Measurements from ENCODE around the gene SH2D3C. TPM values are rescaled to one million over a fixed set of nuclear protein-coding genes. Genes with fewer than 3 reads are reported as not detected.

Gene SH2D3C, protein sequence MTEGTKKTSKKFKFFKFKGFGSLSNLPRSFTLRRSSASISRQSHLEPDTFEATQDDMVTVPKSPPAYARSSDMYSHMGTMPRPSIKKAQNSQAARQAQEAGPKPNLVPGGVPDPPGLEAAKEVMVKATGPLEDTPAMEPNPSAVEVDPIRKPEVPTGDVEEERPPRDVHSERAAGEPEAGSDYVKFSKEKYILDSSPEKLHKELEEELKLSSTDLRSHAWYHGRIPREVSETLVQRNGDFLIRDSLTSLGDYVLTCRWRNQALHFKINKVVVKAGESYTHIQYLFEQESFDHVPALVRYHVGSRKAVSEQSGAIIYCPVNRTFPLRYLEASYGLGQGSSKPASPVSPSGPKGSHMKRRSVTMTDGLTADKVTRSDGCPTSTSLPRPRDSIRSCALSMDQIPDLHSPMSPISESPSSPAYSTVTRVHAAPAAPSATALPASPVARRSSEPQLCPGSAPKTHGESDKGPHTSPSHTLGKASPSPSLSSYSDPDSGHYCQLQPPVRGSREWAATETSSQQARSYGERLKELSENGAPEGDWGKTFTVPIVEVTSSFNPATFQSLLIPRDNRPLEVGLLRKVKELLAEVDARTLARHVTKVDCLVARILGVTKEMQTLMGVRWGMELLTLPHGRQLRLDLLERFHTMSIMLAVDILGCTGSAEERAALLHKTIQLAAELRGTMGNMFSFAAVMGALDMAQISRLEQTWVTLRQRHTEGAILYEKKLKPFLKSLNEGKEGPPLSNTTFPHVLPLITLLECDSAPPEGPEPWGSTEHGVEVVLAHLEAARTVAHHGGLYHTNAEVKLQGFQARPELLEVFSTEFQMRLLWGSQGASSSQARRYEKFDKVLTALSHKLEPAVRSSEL
- total RNA-seq: 10 to 100 TPM in 2 of 7 donors, 1 to 10 TPM in 5; 2.8 to 17.0 (median 4.6) TPM
- 1 to 10 TPM; 1.9 to 9.2 TPM for polyA plus RNA-seq
- long read RNA-seq, donor 1, transcript SH2D3C-203 (11 exons, 2,750 nt): major isoform, 13 of 28 reads
- long read RNA-seq, donor 1, partial matches to known transcripts: 6 of 28 reads
- long read RNA-seq, donor 1, other reads (novel, unspliced or antisense): 7 of 28 reads
- long read RNA-seq, donor 2, partial matches to known transcripts: 30 of 35 reads
- long read RNA-seq, donor 2, other reads (novel, unspliced or antisense): 5 of 35 reads
- long read RNA-seq, donor 3, transcript SH2D3C-203 (11 exons, 2,750 nt): major isoform, 5 of 17 reads
- long read RNA-seq, donor 3, partial matches to known transcripts: 7 of 17 reads
- long read RNA-seq, donor 3, other reads (novel, unspliced or antisense): 5 of 17 reads

DNA sequence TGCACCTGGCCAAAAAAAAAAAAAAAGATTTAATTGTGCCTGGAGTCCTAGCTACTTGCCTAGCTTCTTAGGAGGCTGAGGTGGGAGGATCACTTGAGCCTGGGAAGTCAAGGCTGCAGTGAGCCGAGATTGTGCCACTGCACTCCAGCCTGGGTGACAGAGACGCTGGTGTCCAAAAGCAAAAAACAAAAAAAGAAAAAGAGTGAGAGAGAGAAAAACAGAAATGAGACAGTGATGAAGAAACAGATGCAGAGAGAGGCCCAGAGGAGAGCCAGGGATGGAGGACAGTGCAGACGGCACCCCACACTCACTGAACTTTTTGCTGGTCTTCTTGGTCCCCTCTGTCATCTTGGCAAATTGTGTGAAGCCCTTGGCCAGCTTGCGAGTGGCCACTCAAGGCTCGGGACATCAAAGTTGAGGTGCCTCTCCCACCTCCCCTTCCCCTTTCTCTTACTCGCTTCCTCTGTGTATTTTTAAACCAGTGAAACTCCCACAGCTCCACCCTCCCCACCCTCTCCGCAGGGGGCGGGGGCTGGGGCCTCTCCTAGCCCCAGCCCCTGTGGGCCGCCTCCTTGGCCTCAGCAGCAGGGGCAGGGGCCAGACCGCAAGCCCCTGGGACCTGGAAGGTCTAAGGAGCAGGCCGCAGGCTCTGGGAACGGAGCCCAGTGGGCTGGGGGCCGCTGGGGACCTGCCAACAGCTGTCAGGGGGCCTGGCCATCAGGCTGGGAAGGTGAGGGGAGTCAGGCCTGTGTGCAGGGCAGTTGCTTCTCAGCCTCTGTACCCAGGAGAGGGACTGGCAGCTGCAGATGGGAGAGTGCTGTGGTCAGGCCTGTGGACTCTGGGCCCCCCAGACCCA is at the start of gene SH2D3C:
Gene SH2D3C (minus strand): TSS at position 387 of the 856 bp plus-strand sequence. CDS start 39 bp downstream, at position 348.
- peak within 1 kb of the TSS; percentile 68 to 69 for H3K27ac ChIP-seq
- no peak within 1 kb of the TSS for H3K4me3 ChIP-seq
- H3K36me3 ChIP-seq: no peaks in the 10 kb centered on the region
- H3K4me1 ChIP-seq (ENCODE audit: insufficient read depth): no peaks in the 10 kb centered on the region
- 34 to 38% (median 37%) methylated on average over 13 of the region's 13 CpGs for WGBS, 3 donors
- TF ChIP-seq EP300 (IDR thresholded peaks at IDR 0.05): no peak
- TF ChIP-seq POLR2A (IDR thresholded peaks at IDR 0.05): no peak
- TF ChIP-seq, protein P1, sequence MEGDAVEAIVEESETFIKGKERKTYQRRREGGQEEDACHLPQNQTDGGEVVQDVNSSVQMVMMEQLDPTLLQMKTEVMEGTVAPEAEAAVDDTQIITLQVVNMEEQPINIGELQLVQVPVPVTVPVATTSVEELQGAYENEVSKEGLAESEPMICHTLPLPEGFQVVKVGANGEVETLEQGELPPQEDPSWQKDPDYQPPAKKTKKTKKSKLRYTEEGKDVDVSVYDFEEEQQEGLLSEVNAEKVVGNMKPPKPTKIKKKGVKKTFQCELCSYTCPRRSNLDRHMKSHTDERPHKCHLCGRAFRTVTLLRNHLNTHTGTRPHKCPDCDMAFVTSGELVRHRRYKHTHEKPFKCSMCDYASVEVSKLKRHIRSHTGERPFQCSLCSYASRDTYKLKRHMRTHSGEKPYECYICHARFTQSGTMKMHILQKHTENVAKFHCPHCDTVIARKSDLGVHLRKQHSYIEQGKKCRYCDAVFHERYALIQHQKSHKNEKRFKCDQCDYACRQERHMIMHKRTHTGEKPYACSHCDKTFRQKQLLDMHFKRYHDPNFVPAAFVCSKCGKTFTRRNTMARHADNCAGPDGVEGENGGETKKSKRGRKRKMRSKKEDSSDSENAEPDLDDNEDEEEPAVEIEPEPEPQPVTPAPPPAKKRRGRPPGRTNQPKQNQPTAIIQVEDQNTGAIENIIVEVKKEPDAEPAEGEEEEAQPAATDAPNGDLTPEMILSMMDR (IDR thresholded peaks at IDR 0.05): no peak
- no peaks in the 10 kb centered on the region for H3K9me3 ChIP-seq
- H3K27me3 ChIP-seq: no peaks in the 10 kb centered on the region
- intact Hi-C loops (cut with DNase I): no loop called here
- peak in 1 of 5 donors; percentile 44 for DNase-seq

DNA sequence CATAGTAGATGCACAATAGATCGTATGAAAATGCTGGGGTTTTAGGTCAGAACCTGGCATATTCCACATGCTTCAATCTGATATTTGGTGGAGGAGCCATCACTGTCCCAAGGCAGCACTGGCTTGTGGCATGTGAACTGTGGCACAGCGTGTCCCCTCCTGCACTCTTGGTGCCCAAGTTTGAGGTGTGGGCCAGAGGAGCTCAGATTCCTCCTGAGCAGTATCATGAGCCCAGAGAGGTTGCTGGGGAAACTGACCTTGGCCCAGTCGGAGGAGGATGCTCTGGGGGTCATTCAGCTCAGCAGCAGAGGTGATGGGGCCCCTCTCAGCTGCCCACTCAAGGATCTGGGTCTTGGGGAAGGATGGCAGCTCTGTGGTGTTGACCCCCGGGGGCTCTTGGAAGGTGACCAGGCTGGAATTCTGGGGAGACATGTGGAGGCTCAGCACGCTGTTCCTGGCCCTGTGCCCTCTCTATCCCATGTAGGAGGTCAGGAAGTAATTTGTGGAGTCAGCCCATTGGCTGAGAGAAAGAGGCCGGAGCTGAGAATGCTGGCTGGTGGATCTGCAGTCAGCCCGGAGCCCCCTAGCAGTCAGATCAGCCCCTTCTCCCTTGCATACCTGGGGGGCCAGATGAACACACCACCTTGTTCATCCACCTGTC is 47.9 kb upstream of the SH2D3C start:
- no peak for TF ChIP-seq POLR2A (IDR thresholded peaks at IDR 0.05)
- TF ChIP-seq, protein P1 (IDR thresholded peaks at IDR 0.05): no peak
- no peak for TF ChIP-seq EP300 (IDR thresholded peaks at IDR 0.05)
- no peaks in the 10 kb centered on the region for H3K27me3 ChIP-seq
- intact Hi-C loops (cut with DNase I): loop anchor here in 2 of 4 donors (5.0 kb wide), 2 partner anchors 36 to 41 kb away; no protein-coding TSS in a partner anchor
- DNase-seq: peak; percentile 67 to 83 (median 76)
- no peaks in the 10 kb centered on the region for H3K9me3 ChIP-seq
- H3K36me3 ChIP-seq: no peaks in the 10 kb centered on the region
- 23 to 33% (median 30%) methylated on average over 7 of the region's 7 CpGs for WGBS, 3 donors
- peak overlapping the region; percentile 46 to 96 for H3K27ac ChIP-seq
- no peak overlapping the region for H3K4me3 ChIP-seq
- H3K4me1 ChIP-seq (ENCODE audit: insufficient read depth): peaks cover 32% of the 10 kb centered on the region

DNA sequence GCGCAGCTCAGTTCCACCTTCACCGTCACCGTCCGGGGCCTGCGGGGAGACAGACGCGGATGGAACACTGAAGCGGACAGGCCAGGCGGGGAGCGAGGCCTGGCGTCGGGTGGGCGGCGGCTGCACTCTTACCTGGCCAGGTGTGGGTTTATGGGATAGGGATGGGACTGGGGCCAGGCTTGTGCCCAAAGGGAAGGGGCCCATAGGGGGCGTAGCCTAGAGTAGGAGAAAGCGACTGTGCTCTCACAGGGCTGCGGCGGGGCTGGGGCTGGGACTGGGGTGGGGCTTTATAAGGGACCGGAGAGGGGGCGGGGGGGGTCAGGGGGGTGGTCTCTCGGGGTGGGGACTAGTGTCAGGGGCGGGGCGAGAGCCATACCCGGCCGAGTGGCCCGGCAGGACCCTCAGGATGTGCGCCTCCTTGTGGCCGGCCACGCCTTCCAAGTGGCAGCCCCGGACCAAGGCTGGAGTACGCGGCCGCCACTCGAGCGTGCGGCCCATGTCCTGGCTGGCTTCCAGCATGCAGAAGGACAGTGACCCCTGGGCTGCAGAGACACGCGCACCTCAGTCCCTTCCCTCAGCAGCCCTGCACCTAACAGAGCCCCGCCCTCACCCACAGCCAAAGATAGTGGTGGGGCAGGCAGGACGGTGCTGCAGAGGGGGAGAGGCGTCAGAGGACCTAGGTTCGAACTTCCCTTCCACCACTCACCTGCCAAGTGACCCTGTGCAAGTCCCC is 47.0 kb upstream of the SH2D3C start:
- no peaks in the 10 kb centered on the region for H3K27me3 ChIP-seq
- DNase-seq: peak in 3 of 5 donors; percentile 60 to 74 (median 72)
- H3K9me3 ChIP-seq: no peaks in the 10 kb centered on the region
- peaks cover 27% of the 10 kb centered on the region for H3K4me1 ChIP-seq (ENCODE audit: insufficient read depth)
- TF ChIP-seq EP300 (IDR thresholded peaks at IDR 0.05): no peak
- TF ChIP-seq, protein P1 (IDR thresholded peaks at IDR 0.05): no peak
- no peak for TF ChIP-seq POLR2A (IDR thresholded peaks at IDR 0.05)
- H3K4me3 ChIP-seq: no peak overlapping the region
- no peaks in the 10 kb centered on the region for H3K36me3 ChIP-seq
- WGBS, 3 donors: 65 to 73% (median 69%) methylated on average over 41 to 42 of the region's 42 CpGs
- intact Hi-C loops (cut with DNase I): loop anchor here in 2 of 4 donors (5.0 kb wide), 2 partner anchors 37 to 42 kb away; no protein-coding TSS in a partner anchor
- H3K27ac ChIP-seq: peak overlapping the region; percentile 46 to 96
